T-helper 9 cell (primary cell): ENCODE data around the gene CCL16.

Experiments used
- DNase-seq: peaks from one replicate; pipeline ENCODE4 v3.0.0-alpha.2; 2020

Gene CCL16

DNA sequence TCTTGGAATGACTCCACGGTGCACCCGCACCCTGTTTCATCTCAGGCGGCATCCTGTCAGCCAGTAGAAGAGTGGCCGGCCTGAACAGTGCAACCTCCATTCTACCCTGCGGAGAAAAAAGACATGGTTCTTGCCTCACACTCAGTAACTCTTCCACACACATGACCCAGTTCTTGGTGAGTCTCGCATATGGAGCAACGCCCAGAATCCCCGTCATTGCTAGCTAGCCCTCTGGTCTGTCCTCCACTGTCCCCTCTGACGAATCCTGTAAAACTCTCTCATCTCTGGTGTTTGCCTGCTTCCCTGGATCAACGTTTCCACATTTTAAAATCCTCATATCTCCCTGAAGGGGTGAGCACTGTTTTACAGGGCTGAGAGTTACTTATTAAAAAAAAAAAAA lies 46.5 kb downstream of the CCL16 start:
- no peak for DNase-seq

- no peak for DNase-seq
These were observed 48.7 kb downstream of the CCL16 start for GRCh38 chr17:35932586-35932985.

DNA sequence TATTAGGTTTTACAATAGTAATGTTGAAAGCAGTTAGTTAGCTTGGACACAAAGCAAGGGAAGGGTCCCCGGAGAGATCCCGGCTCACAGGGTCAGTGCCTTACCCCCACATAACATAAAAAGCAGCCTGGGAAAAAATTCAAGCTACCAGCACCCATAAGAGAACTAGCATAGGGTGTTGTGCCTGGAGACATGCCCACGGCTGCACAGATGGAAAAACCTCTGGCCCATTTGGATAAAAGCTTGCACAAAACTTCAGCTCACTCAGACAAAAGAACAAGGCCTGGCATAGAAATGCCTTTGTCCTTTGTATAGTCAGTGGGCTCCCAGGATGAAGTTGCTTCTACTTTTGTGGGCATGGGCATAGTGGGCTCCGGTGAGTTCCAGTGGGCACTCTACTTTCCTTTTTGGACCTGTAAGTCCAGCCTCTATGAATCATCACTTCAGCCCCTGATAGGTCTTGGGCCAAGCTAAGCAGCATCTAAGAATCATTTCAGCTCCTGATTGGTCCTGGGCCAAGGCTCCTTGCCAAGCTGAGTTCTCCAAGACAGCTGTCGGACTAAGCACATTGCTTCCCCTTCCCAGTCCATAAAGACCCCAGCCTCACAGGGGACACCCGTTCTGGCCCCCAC lies 49.4 kb downstream of the CCL16 start:
- DNase-seq = no peak

DNA sequence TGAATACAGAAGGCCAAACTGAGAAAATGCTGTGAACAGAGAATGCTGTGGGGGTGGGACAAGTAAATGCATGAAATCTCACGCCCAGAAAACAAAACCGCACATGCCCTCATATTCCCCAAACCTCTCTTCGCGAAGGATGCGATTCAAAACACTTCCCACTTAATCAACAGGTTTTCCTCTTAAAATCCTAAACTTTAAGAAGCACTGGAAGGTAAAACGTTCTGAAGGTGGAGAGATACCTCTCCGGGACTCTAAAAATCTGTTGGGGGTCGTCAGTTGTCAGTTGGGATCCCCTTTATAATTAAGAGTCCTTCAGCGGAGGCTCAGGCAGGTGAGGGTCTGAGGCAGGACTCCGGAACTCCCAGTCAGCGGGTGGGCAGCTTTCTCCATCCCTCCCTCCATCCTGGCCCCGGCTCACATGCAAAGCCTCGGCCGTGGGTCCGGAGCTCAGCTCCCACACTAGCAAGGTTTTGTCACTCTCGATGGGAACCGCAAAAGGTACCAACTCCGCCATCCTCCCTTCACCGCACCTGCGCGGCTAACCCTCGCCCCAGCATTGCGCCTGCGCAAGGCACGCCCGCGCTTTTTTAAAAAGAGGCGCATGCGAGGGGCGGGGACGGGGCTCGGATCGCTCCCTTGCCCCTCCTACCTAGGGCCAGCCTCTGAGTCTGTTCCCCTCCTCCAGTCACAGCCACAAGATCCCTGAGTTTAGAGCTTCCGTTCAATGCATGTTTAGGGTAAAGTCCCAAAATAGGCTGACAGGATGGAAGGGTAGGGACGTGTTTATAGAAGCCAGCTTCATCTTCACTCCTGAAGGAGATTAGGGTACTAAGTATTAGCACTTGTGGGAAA lies 50.9 kb downstream of the CCL16 start, which contains the start of gene RDM1:
Gene RDM1, minus strand, starts transcription at position 563 of the 855 bp plus-strand sequence. Its CDS starts 46 bp downstream, at position 517.
- DNase-seq = peak; percentile 63

DNA sequence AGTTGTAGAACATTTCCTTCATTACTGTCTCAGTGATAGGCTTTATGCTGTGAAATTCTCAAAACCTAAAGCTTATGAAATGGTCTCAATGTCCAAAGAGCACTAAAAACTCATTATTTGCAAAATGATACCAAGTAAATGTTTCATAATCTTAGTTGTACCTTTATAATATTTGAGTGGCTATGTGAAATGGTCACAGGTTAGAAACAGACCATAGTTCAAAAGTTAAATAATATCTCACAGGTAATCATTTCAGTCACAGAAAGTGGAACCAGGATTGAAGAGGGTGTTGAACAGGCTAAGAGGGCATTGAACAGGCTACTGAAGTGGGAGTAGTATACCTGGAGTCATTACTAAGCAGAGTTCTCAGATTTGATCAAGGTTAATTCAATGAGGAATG lies 53.6 kb downstream of the CCL16 start:
- DNase-seq = no peak
